K562 (cell line): ENCODE measurements around the gene SRCIN1. TPM values are rescaled to one million over a fixed set of nuclear protein-coding genes. Genes with fewer than 3 reads are reported as not detected.

Experiments
- ATAC-seq: fragments of 200-7000 bp; cut with Tn5 transposase; 3 replicates; pipeline ENCODE4 v1.9.1; 2020; ENCODE audit warnings: moderate library complexity
- BruUV-seq: library from RNA; stranded (reverse); fragments of 400-500 nt; replicated peaks from 2 replicates; lab custom pipeline; 2021; lab: Mats Ljungman, UMichigan
- CTCF ChIA-PET: fragments of 300-600 bp; formaldehyde crosslinking; extraction: SDS; loops from one replicate; lab custom pipeline; 2021; ENCODE audit warnings: low intra/inter-chr PET ratio; lab: Yijun Ruan, JAX
- POLR2A ChIA-PET: fragments of 300-600, 350-650 bp; sonication (Branson Sonifier 250); formaldehyde crosslinking; extraction: SDS; loops from one replicate; lab custom pipeline; 2021; ENCODE audit warnings: antibody characterized with exemption, inconsistent platforms; lab: Yijun Ruan, JAX
- DNase-seq, 4 experiments: peaks; one replicate each; pipeline versions ENCODE4 v3.0.0 to v3.0.0-alpha.2; 2011 to 2018; ENCODE audit warnings: low spot score in 3 of 4, mixed read lengths in 3 of 4; ENCODE audit errors: extremely low read depth in 1 of 4
- FAIRE-seq: peaks from 2 replicates; lab custom pipeline; 2011; peaks lifted over from hg19 to GRCh38; lab: Jason Lieb, UNC
- H2AFZ ChIP-seq: 2 replicates; pipeline ENCODE4 v1.6.0; 2011; ENCODE audit warnings: low read depth, low read length, control low read depth, inconsistent platforms
- H3K27ac ChIP-seq: fragments of 200-600 bp; 3 replicates; pipeline ENCODE4 v1.8.0; 2011; ENCODE audit warnings: low read depth, mild to moderate bottlenecking, control low read depth, inconsistent platforms, low read length, moderate library complexity, mixed read lengths; ENCODE audit errors: extremely low read depth
- H3K27me3 ChIP-seq, 2 experiments: fragments of 300-600 bp in 1 of 2; 2 replicates in 1 of 2; 3 replicates in 1 of 2; pipeline versions ENCODE4 v1.6.0 to v1.8.0; 2011; ENCODE audit warnings: inconsistent platforms in 2 of 2, low read length in 2 of 2, mild to moderate bottlenecking in 1 of 2, mixed read lengths in 1 of 2, moderate library complexity in 1 of 2; ENCODE audit not compliant: control insufficient read depth in 2 of 2, insufficient read depth in 2 of 2
- H3K36me3 ChIP-seq: fragments of 300-600 bp; 3 replicates; pipeline ENCODE4 v1.8.0; 2011; ENCODE audit warnings: mild to moderate bottlenecking, low read length, inconsistent platforms; ENCODE audit not compliant: control insufficient read depth, insufficient read depth
- H3K4me1 ChIP-seq, 2 experiments: fragments of 200-600 bp in 1 of 2; replicated peaks in 1 of 2; 2 replicates in 1 of 2; 3 replicates in 1 of 2; pipeline versions ENCODE4 v1.5.1 to v1.8.0; 2011; ENCODE audit warnings: inconsistent platforms in 2 of 2, low read length in 2 of 2, mild to moderate bottlenecking in 1 of 2, mixed read lengths in 1 of 2, moderate library complexity in 1 of 2; ENCODE audit not compliant: control insufficient read depth in 2 of 2, insufficient read depth in 2 of 2
- H3K4me2 ChIP-seq: 2 replicates; pipeline ENCODE4 v1.6.1; 2011; ENCODE audit warnings: low read length, control low read depth, inconsistent platforms, mixed read lengths; ENCODE audit not compliant: insufficient read depth
- H3K4me3 ChIP-seq: fragments of 200-600 bp; sonication (generic), shearing (Covaris generic); 2 replicates; pipeline ENCODE4 v1.5.1; 2016; ENCODE audit warnings: control low read depth, inconsistent platforms
- H3K79me2 ChIP-seq: fragments of 200-600 bp; 3 replicates; pipeline ENCODE4 v1.8.0; 2011; ENCODE audit warnings: low read length, inconsistent platforms; ENCODE audit not compliant: control insufficient read depth, insufficient read depth
- H3K9ac ChIP-seq, 2 experiments: 2 replicates each; pipeline versions ENCODE4 v1.6.0 to v1.6.1; 2011; ENCODE audit warnings: low read depth in 2 of 2, low read length in 2 of 2, control low read depth in 1 of 2, inconsistent platforms in 1 of 2, mild to moderate bottlenecking in 1 of 2, mixed read lengths in 1 of 2; ENCODE audit not compliant: insufficient read depth in 1 of 2
- H3K9me1 ChIP-seq: one replicate; pipeline ENCODE4 v1.6.0; 2011; ENCODE audit warnings: inconsistent platforms, mild to moderate bottlenecking, low read length, moderate library complexity; ENCODE audit not compliant: control insufficient read depth, insufficient read depth
- H3K9me3 ChIP-seq: replicated peaks from 2 replicates; pipeline ENCODE4 v1.5.1; 2011; ENCODE audit warnings: low read depth, low read length, inconsistent platforms; ENCODE audit not compliant: control insufficient read depth, insufficient read depth
- H4K20me1 ChIP-seq: replicated peaks from 2 replicates; pipeline ENCODE4 v1.6.1; 2011; ENCODE audit warnings: low read length, inconsistent platforms, mixed read lengths; ENCODE audit not compliant: control insufficient read depth, insufficient read depth
- CBX1 ChIP-seq: sonication (generic); IDR thresholded peaks from 2 replicates; pipeline ENCODE4 v1.6.1; 2016; ENCODE audit warnings: antibody characterized with exemption, low read depth, mild to moderate bottlenecking
- ESRRB ChIP-seq: fragments of 250-450 bp; sonication (Bioruptor Pico); IDR thresholded peaks from 2 replicates; pipeline ENCODE4 v1.5.0; 2020; ENCODE audit warnings: mild to moderate bottlenecking, moderate library complexity, borderline replicate concordance
- FOS ChIP-seq: IDR thresholded peaks from 3 replicates; pipeline ENCODE4 v1.6.1; 2011; ENCODE audit not compliant: insufficient read length; ENCODE audit errors: extremely low read depth
- MYNN ChIP-seq, 2 experiments: sonication (generic); formaldehyde crosslinking in 1 of 2; IDR thresholded peaks; 2 replicates each; pipeline versions ENCODE4 v1.5.0 to v1.6.1; 2016 to 2020; ENCODE audit warnings: antibody characterized with exemption in 1 of 2, missing genetic modification reagents in 1 of 2
- TBL1XR1 ChIP-seq, 2 experiments: IDR thresholded peaks; 2 replicates each; pipeline ENCODE4 v1.6.1; 2012; ENCODE audit warnings: improper control_type of control experiment in 2 of 2, low read length in 2 of 2, mild to moderate bottlenecking in 1 of 2
- THRAP3 ChIP-seq: fragments of 450-650 bp; IDR thresholded peaks from 2 replicates; pipeline ENCODE4 v1.6.1; 2016; ENCODE audit warnings: mild to moderate bottlenecking, inconsistent platforms, borderline replicate concordance
- ZNF696 ChIP-seq: fragments of 250-450 bp; sonication (Bioruptor Pico); conservative IDR thresholded peaks from 2 replicates; pipeline ENCODE4 v1.4.0; 2020; ENCODE audit warnings: mild to moderate bottlenecking, moderate library complexity
- WGBS: fragments of 100-300 bp; shearing (Covaris generic); methylation state at CpG from one replicate; pipeline ENCODE4 v1.1.6; 2016; ENCODE audit warnings: low coverage, mixed read lengths; ENCODE audit not compliant: insufficient coverage; ENCODE audit errors: missing lambda C conversion rate; 5-methylcytosine and 5-hydroxymethylcytosine counted together
- in situ Hi-C: fragments of 300-500 bp; cut with MboI; formaldehyde crosslinking; loops from 4 replicates; pipeline ENCODE4 v1.15.0; 2018; ENCODE audit warnings: inconsistent platforms, mixed read lengths
- intact Hi-C: fragments of 100-400 bp; cut with micrococcal nuclease; formaldehyde crosslinking; loops from 2 replicates; pipeline ENCODE4 v1.14.2; 2022
- polyA plus RNA-seq, 8 experiments: library from polyadenylated mRNA; depleted of rRNA in 4 of 8; stranded (reverse) in 5 of 8; unstranded in 3 of 8; fragments of >200 nt; fragmentation: Nextera tagmentation in 2 of 8; fragmentation: Illumina TruSeq in 1 of 8; extraction: Ambion mirVana in 2 of 8; extraction: Trizol in 1 of 8; gene quantifications; 2 replicates each; pipeline versions ENCODE4 v1.2.1 to v1.2.3, GENCODE V29; 2011 to 2014; ENCODE audit warnings: inconsistent platforms in 1 of 8, missing spikeins in 1 of 8
- total RNA-seq, 7 experiments: library from RNA; depleted of rRNA in 6 of 7; stranded (reverse); fragments of >200 nt in 6 of 7; fragmentation: Illumina TruSeq in 2 of 7; extraction: Trizol in 2 of 7; gene quantifications; 2 replicates each; pipeline versions ENCODE4 v1.2.1 to v1.2.3, GENCODE V29; 2011 to 2021; ENCODE audit warnings: low replicate concordance in 1 of 7
- TF ChIP-seq, protein P1 (sequence below): fragments of 450-650 bp; formaldehyde crosslinking; IDR thresholded peaks from 2 replicates; pipeline ENCODE4 v1.4.0; 2020; ENCODE audit warnings: mild to moderate bottlenecking, mixed read lengths

The SRCIN1 gene
- total and polyA plus RNA-seq, 9 of the 15 experiments (the other 6 are each of a cell fraction or from before 2014, with no cell fraction given) = 0.09 to 0.33 (median 0.13) TPM; not detected in 6

DNA sequence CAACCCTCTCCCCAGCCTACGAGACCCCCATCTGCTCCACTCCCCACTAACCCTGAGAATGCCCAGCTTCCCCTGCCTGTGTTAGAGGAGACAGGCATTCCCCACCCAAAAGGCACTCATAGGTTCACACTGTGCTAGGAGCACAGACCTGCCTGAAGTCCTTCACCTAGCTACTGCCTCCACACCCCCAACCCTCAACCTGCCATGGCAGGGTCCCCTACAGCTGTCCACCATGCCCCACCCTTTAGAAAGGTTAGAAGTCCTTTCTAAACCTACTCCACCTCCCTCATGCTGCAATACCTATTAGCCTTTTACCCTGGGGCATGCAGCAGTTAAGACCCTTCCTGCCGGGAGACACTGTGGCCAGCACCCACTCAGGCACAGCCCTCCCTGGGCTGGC, 9.1 kb downstream of the SRCIN1 start:
- intact Hi-C loops = no loop called here
- in situ Hi-C loops = no loop called here
- POLR2A ChIA-PET = interaction anchor here (1.0 to 1.1 kb wide), 2 partner anchors 12 to 15 kb away, joined by 3 read pairs; no protein-coding TSS in a partner anchor
- no peaks in the 10 kb centered on the region for H3K79me2 ChIP-seq
- H3K4me2 ChIP-seq = no peak overlapping the region
- peaks cover 18 to 35% of the 10 kb centered on the region in 2 experiments; a peak in 4 of 5 replicates for H3K4me1 ChIP-seq
- peaks cover 4% of the 10 kb centered on the region for H3K9me1 ChIP-seq
- no peak overlapping the region for H3K4me3 ChIP-seq
- DNase-seq (no peak), FAIRE-seq (no peak), ATAC-seq (no peak)
- H3K36me3 ChIP-seq = no peaks in the 10 kb centered on the region
- WGBS = 5% methylated on average over 2 of the region's 2 CpGs
- H4K20me1 ChIP-seq = peaks cover 7% of the 10 kb centered on the region; the same call in 1 of the 2 replicates
- no peaks in the 10 kb centered on the region for H3K9me3 ChIP-seq
- peaks cover 13 to 37% of the 10 kb centered on the region in 2 experiments; a peak in 4 of 5 replicates for H3K27me3 ChIP-seq
- no TSS peak for BruUV-seq
- CTCF ChIA-PET = no interaction called here
- no peak overlapping the region for H3K27ac ChIP-seq
- no peak overlapping the region for H2AFZ ChIP-seq
- no peak for TF ChIP-seq ESRRB (CRISPR knock-in tag)
- TF ChIP-seq TBL1XR1 (IDR thresholded peaks at IDR 0.05; ENCODE audit: low read length in 2 of 2) = no peak
- no peak for TF ChIP-seq CBX1
- TF ChIP-seq MYNN (IDR thresholded peaks at IDR 0.05) = no peak
- no peak for TF ChIP-seq MYNN (CRISPR knock-in tag; IDR thresholded peaks at IDR 0.05)
- no peak for TF ChIP-seq THRAP3
- TF ChIP-seq, protein P1, sequence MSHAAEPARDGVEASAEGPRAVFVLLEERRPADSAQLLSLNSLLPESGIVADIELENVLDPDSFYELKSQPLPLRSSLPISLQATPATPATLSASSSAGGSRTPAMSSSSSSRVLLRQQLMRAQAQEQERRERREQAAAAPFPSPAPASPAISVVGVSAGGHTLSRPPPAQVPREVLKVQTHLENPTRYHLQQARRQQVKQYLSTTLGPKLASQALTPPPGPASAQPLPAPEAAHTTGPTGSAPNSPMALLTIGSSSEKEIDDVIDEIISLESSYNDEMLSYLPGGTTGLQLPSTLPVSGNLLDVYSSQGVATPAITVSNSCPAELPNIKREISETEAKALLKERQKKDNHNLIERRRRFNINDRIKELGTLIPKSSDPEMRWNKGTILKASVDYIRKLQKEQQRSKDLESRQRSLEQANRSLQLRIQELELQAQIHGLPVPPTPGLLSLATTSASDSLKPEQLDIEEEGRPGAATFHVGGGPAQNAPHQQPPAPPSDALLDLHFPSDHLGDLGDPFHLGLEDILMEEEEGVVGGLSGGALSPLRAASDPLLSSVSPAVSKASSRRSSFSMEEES (CRISPR knock-in tag) = no peak
- TF ChIP-seq FOS = no peak
- TF ChIP-seq ZNF696 (CRISPR knock-in tag) = no peak
- H3K9ac ChIP-seq = 0 out of 4 replicates have a peak overlapping the region, but pooled peaks of 1 of the 2 experiments have one; percentile 55
